GM18867 (cell line): ENCODE data around the gene TOP2A.

Experiments
- ATAC-seq: cut with Tn5 transposase; IDR thresholded peaks from one replicate; pipeline ENCODE4 v1.9.1; 2021; ENCODE audit warnings: mild to moderate bottlenecking, moderate library complexity; ENCODE audit not compliant: unreplicated experiment

Gene TOP2A

DNA sequence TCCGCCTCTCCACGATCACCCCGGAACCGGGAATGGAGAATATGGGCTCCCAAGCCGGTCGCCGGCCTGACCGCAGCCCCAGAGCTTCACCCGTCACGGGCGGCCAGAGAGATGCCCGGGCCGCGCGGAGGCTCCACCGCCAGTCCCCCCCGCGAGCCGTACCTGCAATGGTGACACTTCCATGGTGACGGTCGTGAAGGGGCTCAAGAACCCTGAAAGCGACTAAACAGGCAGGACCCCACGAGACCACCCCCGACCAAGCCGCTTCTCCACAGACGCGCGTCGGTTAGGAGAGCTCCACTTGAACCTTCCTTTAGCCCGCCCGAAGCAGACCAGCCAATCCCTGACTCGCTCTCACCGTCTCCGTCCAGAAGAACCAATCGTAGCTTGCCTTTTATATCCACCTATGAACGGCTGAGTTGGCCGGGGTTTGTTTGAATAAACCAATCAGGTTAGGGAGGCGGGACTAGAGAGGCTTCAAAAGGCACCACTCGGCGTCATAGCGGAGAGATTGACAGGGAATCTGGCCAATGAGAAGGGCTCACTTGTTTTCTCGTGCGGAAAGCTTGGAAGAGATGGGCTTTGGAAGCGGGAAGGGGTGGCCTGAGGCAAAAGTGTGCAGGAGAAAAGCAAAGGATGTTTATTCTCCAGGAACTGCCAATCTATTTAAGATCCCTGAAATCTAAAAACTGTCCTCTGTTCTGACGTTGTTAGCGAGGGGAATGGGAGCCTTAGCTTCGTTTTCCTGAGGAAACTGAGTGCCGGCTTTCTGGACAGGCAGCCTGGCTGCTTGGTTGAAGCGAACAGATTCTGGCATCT lies at the start of gene TOP2A:
TSS of gene TOP2A (minus strand) at position 288 of the 819 bp plus-strand sequence. CDS start at position 183, 105 bp downstream.
- peak; percentile 95 for ATAC-seq

DNA sequence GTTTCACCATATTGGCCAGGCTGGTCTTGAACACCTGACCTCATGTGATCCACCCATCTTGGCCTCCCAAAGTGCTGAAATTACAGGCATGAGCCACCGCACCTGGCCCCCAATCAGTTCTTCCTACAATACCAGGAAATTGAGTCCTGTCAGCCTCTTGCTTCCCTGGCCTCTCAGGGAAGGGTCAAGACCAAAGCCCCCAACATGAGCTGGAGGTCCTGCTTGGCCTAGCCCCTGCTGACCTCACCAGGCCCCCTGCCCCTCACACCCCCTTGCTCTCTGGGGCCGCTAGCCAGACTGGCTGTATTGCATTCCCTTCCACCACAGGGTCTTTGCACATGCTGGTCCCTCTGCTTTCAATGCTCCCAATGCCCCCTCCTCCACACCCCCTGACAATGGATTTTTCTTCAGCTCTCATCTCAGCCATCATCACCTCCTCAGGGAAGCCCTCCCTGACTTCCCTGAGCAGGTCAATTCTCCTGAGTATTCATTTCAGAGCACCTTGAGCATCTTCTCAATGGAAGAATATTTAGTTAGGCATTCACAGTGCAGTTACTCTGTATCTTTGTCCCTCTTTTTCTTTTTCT lies 49.7 kb upstream of the TOP2A start:
- ATAC-seq, result no peak

- ATAC-seq, result no peak
Measured at GRCh38 chr17:40466298-40466971, 48.7 kb upstream of the TOP2A start.

DNA sequence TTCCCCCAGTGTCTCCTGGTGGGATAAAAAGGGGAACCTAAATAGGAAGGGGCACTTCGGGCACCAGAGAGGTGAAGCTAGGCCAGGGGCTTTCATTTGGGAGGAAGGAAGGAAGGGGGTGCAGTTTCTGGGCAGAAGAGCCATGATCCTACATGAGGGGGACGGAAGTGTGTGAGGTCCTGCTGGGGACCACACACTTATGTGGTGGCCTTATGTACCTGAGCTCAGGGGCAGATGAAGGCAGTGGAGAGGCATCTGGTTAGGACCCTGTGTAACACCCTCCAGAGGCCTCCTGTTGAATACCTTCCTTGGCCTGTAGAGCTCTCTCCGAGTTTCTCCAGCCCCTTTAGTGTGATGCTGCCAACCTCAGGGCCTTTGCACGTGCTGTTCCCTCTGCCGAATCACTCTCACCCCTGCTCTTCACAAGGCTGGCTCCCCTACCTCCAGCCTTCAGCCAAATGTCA lies 46.7 kb upstream of the TOP2A start:
- no peak for ATAC-seq

DNA sequence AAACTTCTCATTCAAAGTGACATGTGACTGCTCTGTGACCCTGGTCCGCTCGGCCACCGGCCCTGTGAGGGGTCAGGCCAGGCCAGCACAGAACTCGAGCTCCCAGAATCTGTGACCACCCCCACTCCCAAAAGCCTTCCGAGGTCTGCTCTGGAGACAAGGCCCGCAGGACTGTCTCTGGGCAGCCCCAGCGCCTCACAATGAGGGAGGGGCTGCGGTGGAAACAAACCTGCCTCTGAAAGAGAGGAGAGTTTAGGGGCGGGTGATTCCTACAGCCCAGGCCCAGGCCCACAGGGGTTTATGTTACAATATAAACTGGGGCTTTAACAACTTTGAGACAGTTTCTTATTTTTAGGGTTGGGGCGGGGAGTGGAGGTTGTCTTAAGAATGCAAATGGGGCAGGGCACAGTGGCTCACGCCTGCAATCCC lies 45.4 kb upstream of the TOP2A start:
- ATAC-seq, result no peak

GRCh38 chr17:40462343-40463121 lies 44.8 kb upstream of the TOP2A start:
- no peak for ATAC-seq

DNA sequence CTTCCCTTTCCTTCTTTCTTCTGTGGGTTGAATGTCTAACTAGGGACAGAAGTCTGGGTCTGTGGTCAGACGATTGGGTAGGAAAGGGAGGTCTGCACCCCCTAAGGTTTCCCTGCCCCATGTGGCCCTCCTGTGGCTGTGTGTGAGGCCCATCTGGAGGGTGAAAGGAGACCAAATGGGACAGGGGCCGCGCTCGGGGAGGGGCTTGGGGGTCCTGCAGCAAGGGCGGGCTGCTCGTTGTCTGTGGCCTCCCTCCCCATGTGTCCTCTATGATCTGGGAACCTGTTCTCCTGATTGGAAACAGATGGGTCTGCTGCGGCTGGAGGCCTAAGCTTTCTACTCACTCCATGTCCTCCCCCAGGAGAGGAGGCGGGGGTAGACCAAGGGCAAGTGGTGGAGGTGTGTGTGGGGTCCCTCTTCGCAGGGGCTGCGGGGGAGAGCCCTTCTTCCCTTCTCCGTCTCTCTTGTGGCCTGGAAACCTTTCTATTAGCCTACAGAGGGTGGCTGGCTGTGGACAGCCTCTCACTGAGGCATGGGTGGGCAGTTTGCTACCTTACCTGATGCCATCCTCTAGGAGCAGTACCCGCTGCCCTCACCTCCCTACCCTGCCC lies 44.1 kb upstream of the TOP2A start:
- ATAC-seq, result no peak

GRCh38 chr17:40460968-40461731 lies 43.5 kb upstream of the TOP2A start:
- no peak for ATAC-seq

- no peak for ATAC-seq
Measured at GRCh38 chr17:40460604-40460967, 42.9 kb upstream of the TOP2A start.

- no peak for ATAC-seq
Measured at GRCh38 chr17:40459636-40460603, 42.2 kb upstream of the TOP2A start.

DNA sequence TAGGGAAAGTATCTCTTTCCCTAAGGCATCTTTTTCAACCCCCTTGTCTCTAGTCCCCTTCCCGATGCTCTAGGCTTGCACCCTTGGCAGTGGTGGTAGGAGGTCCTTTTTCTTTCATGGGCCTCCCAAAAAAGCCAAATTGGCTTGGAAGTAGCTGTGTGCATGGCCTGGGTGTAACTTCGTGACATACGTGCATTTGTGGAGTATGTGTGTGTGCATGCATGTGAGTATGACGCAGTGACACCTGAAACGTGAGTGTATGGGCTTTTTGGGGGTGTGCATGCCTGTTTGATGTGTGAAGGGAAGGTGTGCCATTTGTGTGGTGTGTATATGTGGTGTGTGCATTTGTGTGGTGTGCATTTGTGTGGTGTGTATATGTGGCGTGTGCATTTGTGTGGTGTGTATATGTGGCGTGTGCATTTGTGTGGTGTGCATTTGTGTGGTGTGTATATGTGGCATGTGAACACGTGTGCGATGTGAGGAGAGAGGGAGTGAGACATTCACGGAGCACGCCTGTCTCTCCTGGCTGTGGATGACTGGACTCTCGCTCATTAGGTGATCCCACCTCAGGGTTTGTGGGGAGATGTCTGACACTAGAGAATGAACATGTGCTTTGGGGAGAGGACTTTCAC lies 41.3 kb upstream of the TOP2A start:
- no peak for ATAC-seq

DNA sequence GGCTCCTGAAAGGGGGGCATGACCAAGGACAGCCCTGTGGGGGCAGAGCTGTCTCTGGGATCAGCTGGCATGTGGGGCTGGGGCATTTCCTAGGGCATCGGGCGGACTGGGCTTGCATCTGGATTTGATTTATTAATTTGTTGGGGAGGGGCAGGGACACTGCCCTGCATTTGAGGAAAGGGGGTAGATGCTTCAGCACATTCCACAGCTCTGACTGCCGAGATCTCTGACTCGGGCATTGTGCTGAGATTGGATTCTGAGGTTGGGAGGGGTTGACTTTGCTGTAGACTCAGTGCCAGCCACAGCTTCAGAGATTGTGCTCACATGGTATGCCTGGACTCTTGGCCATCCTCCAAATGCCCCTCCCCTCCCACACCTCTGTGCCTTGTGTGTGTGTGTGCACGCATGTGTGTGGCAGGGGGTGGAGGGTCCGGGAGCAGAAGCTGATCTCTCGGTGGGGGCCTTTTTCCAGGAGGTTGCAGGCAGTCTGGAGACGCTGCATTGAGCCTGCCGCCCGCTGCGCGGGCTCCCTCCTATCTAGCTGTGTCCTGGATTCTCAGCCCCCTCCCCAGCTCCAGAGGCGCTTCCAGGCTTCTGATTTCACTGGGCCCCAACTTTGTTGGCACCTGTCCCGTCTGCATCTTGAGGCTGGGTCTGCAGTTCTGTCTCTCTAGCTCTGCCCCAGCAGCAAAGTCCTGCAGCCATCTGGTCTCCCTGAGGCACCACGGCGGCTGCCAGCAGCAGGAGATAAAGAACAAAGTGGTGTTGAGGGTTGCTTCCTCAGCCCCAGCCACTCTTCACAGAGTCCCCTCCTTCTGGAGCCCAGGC lies 40.5 kb upstream of the TOP2A start:
- ATAC-seq, result no peak

DNA sequence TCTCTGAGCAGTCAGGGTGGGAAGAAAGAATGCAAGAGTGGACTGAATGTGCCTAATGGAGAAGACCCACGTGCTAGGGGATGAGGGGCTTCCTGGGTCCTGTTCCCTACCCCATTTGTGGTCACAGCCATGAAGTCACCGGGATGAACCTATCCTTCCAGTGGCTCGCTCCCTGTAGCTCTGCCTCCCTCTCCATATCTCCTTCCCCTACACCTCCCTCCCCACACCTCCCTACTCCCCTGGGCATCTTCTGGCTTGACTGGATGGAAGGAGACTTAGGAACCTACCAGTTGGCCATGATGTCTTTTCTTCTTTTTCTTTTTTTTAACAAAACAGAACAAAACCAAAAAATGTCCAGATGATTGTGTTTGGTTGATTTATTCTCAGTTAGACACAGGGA lies 39.7 kb upstream of the TOP2A start:
- no peak for ATAC-seq

- no peak for ATAC-seq
Measured at GRCh38 chr17:40456396-40456951, 38.8 kb upstream of the TOP2A start.

DNA sequence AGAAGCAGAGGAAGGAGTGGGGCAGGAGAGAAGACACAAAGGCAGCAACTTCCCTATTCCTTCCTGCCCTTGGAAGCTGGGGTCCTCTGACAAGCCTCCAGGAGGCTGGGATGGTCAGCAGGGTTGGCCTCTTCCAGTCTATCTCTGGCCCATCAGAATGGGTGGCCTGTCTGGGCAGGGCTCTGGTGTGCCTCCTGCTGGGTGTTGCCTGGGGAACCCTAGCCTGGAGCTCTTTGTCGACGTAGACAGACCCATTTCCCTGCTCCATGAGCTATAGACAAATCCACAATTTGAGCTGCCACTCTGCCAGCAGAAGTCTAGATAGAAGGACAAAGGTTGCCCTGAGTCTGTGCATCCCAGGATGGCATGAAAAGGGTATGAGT lies 36.9 kb upstream of the TOP2A start:
- no peak for ATAC-seq

- no peak for ATAC-seq
Measured at GRCh38 chr17:40453881-40454612, 36.4 kb upstream of the TOP2A start.
